Germinal center (tissue), 1 donor: Measurements from ENCODE around the gene DSCAML1.

Source experiments
- DNase-seq: peaks from one replicate; pipeline ENCODE4 v3.0.0; 2012; ENCODE audit warnings: mixed read lengths, low spot score

Gene DSCAML1

GRCh38 chr11:117759305-117759704 lies 37.7 kb downstream of the DSCAML1 start:
- DNase-seq: no peak

- DNase-seq: no peak
These were observed 43.0 kb downstream of the DSCAML1 start for GRCh38 chr11:117754030-117754429.

- DNase-seq: no peak
These were observed 44.2 kb downstream of the DSCAML1 start for GRCh38 chr11:117752721-117753237.

GRCh38 chr11:117752071-117752470 lies 44.9 kb downstream of the DSCAML1 start:
- no peak for DNase-seq

GRCh38 chr11:117750916-117751662 lies 45.9 kb downstream of the DSCAML1 start:
- no peak for DNase-seq

GRCh38 chr11:117750357-117750756 lies 46.7 kb downstream of the DSCAML1 start:
- no peak for DNase-seq

GRCh38 chr11:117749541-117749910 lies 47.5 kb downstream of the DSCAML1 start:
- no peak for DNase-seq

- DNase-seq: no peak
These were observed 48.1 kb downstream of the DSCAML1 start for GRCh38 chr11:117748771-117749540.

- DNase-seq: no peak
These were observed 49.1 kb downstream of the DSCAML1 start for GRCh38 chr11:117747892-117748291.

GRCh38 chr11:117745346-117745745 lies 51.7 kb downstream of the DSCAML1 start:
- DNase-seq: no peak

GRCh38 chr11:117744471-117745150 lies 52.4 kb downstream of the DSCAML1 start:
- no peak for DNase-seq

- DNase-seq: no peak
These were observed 53.7 kb downstream of the DSCAML1 start for GRCh38 chr11:117743121-117743815.

GRCh38 chr11:117738246-117738957 lies 58.6 kb downstream of the DSCAML1 start:
- DNase-seq: no peak

GRCh38 chr11:117735350-117735977 lies 61.6 kb downstream of the DSCAML1 start:
- no peak for DNase-seq

GRCh38 chr11:117734601-117735024 lies 62.4 kb downstream of the DSCAML1 start:
- DNase-seq: no peak

- DNase-seq: no peak
These were observed 63.7 kb downstream of the DSCAML1 start for GRCh38 chr11:117733316-117733715.

- DNase-seq: no peak
These were observed 65.2 kb downstream of the DSCAML1 start for GRCh38 chr11:117731722-117732290.

GRCh38 chr11:117730208-117730800 lies 66.7 kb downstream of the DSCAML1 start:
- no peak for DNase-seq

- DNase-seq: no peak
These were observed 71.8 kb downstream of the DSCAML1 start for GRCh38 chr11:117725048-117725734.
